Kidney tubule cell (primary cell): ENCODE measurements around the gene TREML1.

ENCODE experiments used
- DNase-seq: peaks from one replicate; pipeline ENCODE4 v3.0.0-alpha.2; 2018; ENCODE audit warnings: low spot score

The TREML1 gene

GRCh38 chr6:41177695-41178094, 23.5 kb upstream of the TREML1 start:
- DNase-seq, result no peak

DNA sequence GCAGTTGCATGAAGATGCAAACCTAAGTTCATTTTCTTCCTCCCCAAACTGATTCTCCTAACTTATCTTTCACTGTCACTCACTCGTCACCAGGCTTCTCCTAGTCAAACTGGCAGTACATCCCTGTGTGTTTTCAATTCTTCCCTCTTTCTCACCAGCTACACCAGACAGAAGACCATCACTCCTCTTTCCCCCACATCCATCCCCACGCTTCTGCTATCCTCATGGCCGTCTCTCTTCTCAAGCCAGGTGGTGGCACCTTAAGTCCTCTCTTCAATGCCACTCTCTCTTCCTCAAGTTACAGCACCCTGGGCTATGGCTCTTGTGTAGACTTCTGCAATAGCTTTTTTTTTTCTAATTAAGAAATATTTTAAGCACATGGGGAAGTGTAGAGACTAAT, 23.1 kb upstream of the TREML1 start:
- DNase-seq, result no peak

DNA sequence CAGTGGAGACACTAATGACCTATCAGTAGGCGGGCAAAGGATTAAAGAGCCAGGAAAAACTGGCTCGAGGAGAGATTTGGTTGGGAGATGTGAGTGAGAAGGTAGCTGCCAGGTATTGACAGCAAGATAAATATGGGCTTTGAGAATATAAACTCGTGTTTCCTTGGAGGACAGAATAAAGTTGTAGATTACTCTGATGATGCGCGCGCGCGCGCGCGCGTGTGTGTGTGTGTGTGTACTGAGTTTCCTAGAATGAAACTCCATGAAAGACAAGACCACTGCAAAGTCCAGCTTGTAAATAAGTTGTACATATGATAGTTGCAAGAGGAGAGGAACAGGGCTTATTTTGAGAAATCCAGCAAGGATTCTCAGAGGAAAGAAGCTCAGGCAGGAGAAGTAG, 22.0 kb upstream of the TREML1 start:
- DNase-seq, result no peak

DNA sequence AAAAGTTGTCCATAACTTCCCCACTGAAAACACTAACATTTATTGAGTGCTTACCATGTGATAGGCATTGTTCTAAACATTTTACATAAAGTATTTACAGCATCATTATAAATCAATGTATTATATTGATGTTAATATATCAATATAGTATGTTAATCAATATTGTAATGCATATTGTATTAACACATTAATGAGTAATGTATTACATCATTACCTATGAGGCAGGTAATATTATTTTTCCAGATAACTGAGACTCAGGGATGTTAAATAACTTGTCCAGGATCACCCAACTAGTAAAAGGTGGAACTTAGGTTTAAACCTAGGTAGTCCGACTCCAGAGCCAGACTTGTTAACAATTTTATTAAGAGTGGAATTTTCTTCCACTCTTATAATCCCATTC, 20.9 kb upstream of the TREML1 start:
- no peak for DNase-seq

DNA sequence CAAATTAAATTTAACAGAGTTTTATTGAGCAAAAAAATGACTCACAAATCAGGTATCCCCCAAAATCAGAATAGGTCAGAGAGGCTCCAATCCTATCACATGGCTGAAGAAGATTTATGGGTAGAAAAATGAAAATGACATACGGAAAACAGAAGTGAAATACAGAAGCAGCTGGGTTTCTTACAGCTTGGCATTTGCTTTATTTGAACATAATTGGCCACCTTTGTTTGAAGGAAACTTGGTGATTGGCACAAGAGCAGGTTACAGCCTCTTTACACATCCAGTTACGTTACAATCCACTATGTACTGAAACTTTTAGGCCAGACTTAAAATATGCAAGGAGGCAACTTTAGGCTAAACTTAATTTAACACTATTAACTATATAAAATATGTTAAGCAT, 20.5 kb upstream of the TREML1 start:
- no peak for DNase-seq

DNA sequence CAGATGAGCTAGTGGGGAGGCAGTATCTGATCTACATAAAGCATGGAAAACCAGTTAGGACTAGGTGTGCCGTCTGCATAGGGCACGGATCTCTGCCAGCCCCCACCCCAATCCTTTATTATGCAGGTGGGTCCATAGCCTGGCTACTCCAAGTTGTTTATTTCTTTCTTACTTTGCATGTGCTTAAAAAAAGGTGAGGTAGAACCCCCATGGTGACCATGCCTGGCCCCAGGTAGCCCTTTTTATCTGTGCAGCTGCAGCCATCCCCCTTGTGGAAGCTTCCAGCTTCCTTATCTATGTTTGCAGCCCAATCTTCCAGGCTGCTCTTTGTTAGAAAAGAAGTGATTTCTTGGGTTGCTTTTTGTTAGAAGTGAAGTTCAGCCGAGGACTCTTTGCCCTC, 17.8 kb upstream of the TREML1 start:
- no peak for DNase-seq

GRCh38 chr6:41170547-41171160, 16.5 kb upstream of the TREML1 start:
- DNase-seq, result no peak

DNA sequence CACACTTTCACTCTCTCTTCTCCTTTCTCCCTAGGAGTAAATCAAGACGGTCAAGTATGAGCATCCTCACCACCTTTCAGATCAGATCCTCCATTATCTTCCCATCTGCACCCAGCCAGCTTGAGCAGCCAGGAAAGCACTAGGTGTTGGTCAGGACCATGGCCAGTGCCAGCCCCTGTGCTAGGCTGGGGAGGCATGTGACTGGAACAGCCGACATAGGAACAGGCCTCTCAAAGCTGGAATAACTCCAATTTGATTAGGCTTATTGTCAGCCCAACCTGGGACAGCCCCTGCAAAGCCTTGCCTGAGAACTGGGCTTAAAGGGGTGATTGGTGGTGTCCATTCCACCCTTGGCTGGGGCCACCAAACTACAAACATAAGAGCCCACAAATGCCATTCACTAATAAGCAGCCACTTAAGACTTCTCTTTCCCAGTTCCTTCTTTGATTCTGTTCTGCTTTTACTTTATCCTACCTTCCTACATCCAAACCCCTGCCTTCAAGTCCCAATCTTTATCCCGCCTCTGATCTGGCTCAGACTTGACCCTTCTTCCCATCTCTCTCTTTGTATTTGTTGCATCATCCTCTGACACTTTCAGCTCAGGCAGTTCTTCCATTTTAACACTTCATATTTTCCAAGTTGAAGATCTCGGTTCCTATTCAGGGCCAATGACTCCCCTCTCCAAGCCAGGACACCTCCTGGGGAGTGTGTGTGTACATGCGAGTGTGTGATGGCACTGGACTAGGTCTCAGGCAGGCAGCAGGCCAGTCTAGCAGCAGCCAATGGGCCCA, 13.2 kb upstream of the TREML1 start:
- DNase-seq, result peak; percentile 13

DNA sequence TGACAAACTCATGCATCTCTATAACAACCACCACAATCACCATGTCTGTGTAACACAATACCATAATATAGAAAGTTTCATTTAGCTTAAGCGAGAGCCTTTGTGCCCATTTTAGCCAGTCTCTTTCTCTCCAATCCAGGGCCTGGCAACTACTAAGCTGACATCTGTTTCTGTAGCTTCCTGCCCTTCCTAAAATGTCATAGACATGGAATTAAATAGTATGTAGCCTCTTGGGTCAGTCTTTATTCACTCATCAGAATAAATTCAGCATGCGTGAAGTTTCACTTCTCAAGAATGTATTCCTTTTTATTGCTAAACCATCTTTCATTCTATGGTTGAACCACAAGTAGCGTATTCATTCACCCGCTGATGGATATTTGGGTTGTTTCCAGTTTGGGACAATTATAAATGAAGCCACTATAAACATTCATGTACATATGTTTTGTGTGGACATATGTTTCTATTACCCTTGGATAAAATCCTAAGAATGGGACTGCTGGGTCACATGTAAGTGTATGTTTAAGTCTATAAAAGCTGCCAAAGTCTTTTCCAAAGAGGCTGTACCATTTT, 10.5 kb upstream of the TREML1 start:
- no peak for DNase-seq

DNA sequence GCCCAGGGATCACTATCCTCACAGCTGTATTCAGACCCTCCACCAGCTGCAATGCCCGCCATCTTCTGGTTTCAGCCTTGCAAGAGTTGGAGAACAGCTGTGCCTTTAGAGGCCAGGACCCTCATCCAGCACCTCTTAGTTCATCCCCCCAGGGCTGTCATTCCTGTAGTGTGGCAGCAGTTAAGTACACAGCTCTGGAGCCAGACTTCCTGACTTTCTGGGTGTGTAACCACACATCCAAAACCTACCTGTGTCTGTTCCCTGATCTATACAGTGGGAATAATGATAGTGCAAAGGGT, 9.2 kb upstream of the TREML1 start:
- no peak for DNase-seq

DNA sequence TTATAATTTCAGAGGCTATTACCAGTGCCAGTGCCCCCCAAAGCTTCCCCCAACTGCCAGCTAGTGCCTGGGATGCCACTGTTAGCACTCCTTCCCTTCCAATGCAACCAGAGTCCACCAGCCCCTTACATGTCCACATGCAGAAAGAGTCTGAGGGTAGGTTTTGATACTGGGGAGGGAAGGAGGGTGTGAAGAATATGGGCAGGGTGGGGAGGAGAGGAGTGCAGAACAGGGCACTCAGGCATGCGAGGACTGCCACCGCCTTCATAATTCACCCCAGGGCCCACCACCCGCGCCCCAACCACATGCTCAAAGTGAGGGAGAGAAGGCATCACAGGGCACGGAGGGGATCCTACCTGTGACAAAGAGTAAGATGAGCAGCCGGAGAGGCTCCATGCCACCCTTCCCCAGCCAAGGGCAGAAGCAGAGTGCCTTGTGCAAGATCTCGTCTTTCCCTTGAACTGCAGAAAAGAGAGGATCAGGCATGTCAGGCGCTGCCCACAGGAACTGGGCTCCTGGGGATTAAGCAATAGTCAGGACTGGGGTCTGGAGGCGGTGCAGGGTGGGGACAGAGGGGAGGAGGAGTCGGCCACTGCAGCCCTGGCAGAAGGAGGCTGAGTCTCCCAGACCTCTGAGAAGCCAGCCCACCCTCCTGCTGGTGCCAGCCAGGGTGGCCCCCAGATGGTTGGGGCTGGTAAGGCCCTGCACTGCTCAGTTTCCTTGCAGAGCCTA, 8.7 kb upstream of the TREML1 start, which contains the start of gene TREM2:
TREM2 (minus strand) TSS at position 430 of the 732 bp plus-strand sequence; CDS start at position 396, 34 bp downstream.
- DNase-seq, result no peak

DNA sequence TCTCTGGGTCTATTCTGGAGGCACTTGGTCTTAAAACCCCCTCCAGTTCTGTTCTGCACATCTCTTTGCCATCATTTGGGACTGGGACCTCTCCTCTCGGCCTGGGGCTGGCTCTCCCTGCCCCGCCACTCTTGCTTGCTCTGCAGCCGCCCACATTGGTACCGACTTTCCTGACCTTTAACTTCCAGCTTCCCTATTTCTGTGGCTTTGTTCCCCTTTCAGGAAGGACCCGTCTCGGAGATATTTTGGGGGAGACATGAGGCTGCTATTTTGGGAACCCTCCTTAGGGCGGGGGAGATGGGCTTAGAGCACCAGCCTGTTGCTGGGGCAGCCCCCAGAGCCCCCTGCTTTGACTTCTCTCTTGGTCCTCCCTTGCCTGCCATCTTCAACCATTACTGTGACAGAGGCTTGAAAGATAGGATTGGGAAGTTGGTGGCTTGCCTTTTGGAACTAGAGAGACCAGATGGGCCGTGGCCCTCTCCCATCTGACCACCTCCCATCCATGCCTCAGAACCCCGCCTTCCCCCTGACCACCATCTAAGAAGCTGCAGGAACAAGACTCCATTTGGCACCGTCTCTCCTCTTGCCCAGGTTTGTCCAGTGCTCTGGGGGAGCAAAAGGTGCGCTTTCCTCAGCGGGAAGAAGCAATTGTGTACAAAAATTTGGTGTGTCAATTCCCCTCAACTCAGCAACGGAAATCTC, 7.9 kb upstream of the TREML1 start:
- DNase-seq, result no peak

DNA sequence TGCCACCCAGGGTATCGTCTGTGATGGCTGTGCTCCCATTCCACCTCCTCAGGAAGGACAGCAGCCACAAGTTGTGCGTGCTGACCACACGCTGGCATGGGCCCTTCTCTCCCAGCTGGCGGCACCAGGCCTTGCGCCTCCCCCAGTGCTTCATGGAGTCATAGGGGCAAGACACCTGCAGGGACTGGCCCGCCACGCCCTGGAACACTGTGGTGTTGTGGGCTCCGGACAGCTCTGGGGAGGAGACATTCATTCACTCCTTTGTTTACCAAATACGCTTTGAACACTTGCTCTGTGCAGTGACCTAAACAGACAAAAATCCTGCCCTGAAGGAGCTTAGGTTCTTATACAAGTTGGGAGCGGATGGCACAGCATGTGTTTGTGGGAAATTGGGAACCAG, 7.2 kb upstream of the TREML1 start:
- DNase-seq, result no peak

DNA sequence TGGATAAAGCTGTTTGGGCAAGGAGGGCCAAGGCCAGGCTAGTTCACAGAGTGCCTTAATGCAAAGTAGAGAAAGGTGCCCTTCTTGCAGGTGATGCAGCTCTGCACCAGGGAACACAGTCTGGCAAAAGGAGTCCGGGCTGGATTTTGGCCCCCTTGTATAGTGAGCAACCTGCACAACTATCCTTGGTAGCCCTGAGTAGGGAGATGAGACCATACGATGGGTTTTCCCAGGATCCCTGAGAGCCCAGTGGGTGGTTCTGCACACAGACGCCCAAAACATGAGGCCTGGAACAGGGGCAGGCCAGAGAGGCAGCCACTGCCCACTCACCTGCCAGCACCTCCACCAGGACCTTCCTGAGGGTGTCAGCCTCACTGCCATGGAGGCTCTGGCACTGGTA, 6.8 kb upstream of the TREML1 start:
- DNase-seq, result no peak

DNA sequence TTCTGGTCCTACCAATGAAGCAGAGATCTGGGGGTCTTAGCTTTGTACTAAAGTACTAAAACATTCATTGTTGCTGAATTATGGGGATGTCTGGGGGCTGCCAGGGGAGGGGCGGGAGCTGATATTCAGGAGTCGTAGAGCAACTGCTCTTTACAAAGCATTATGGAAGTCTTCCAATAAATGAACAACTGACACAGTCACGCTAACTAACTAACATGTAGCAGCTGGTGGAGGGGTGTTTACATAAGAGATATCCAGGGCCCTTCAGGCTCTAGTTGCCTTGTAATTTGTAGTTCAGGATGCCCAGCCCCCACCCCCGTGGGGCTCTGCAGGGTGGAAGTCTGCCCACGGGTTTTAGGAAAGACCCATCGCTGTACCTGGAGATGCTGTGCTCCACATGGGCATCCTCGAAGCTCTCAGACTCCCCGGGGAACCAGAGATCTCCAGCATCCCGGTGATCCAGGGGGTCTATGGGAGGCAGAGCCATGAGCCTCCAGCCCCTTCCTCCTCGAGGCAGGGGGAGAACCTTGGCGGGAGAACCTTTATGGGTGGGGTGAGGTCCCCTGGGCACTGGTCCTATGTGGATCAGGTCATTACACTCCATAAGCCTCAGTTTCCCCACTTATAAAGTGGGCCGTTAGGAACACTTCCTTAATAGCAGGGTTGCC, 5.4 kb upstream of the TREML1 start:
- no peak for DNase-seq

GRCh38 chr6:41157323-41157722, 3.2 kb upstream of the TREML1 start:
- no peak for DNase-seq

DNA sequence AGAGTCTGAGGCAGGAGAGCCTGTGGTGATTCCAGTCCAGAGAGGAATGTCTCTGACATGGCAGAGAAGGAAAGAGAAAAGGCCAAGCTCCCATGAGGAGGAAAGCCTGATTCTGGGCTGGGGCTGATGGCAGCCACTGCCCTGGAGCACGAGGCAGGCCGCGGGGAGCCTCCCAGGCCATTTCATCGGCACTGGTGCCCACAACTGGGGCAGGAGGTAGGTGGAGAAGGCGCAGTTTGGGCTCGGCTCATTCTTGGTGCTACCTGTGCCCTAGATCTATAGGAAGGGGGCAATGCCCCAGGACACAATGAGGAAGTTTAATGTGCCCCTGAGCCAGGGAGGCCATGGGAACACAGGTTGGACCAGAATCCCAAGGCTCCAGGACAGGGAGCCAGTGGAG, 2.6 kb upstream of the TREML1 start:
- no peak for DNase-seq

- DNase-seq, result no peak
Observed at GRCh38 chr6:41156001-41156400, 1.9 kb upstream of the TREML1 start.

- peak; percentile 49 for DNase-seq
Observed at GRCh38 chr6:41155132-41155805, 1.1 kb upstream of the TREML1 start.

GRCh38 chr6:41153451-41153850, 696 bp downstream of the TREML1 start:
- no peak for DNase-seq

GRCh38 chr6:41150671-41151070, 3.5 kb downstream of the TREML1 start:
- no peak for DNase-seq
